Panc1 (cell line): ENCODE measurements around the gene NKAIN4. TPM values are rescaled to one million over a fixed set of nuclear protein-coding genes. Genes with fewer than 3 reads are reported as not detected.

Experiments
- ATAC-seq: fragments of 200-7000 bp; cut with Tn5 transposase; 2 replicates; pipeline ENCODE4 v1.9.1; 2020; ENCODE audit warnings: mild to moderate bottlenecking, moderate library complexity
- BruUV-seq: library from RNA; stranded (reverse); fragments of 400-500 nt; replicated peaks from 2 replicates; lab custom pipeline; 2021; lab: Mats Ljungman, UMichigan
- CTCF ChIA-PET: fragments of 300-600 bp; sonication (Branson Sonifier 250); formaldehyde crosslinking; loops from one replicate; lab custom pipeline; 2022; ENCODE audit warnings: antibody characterized with exemption; lab: Charles Lee
- POLR2A ChIA-PET: fragments of 300-600 bp; sonication (Branson Sonifier 250); formaldehyde crosslinking; loops from one replicate; lab custom pipeline; 2022; ENCODE audit warnings: antibody characterized with exemption; lab: Charles Lee
- DNase-seq: peaks from one replicate; pipeline ENCODE4 v3.0.0-alpha.2; 2010; ENCODE audit warnings: low read depth, low spot score
- H3K27ac ChIP-seq: 2 replicates; pipeline ENCODE4 v1.5.1; 2011; ENCODE audit warnings: mild to moderate bottlenecking, low read length, inconsistent platforms
- H3K27me3 ChIP-seq: fragments of 200-500 bp; sonication (Bioruptor generic); 2 replicates; pipeline ENCODE4 v1.6.0; 2014; ENCODE audit warnings: low read length, inconsistent platforms; ENCODE audit not compliant: control insufficient read depth, insufficient read depth
- H3K36me3 ChIP-seq: fragments of 200-500 bp; sonication (Bioruptor generic); 2 replicates; pipeline ENCODE4 v1.5.1; 2014; ENCODE audit warnings: inconsistent platforms, mild to moderate bottlenecking, low read length, moderate library complexity; ENCODE audit not compliant: control insufficient read depth, insufficient read depth
- H3K4me1 ChIP-seq: 2 replicates; pipeline ENCODE4 v1.5.1; 2011; ENCODE audit warnings: inconsistent platforms, mild to moderate bottlenecking, low read length, moderate library complexity; ENCODE audit not compliant: control insufficient read depth, insufficient read depth
- H3K4me3 ChIP-seq, 2 experiments: 2 replicates each; pipeline ENCODE4 v1.5.1; 2011 to 2012; ENCODE audit warnings: low read depth in 2 of 2, low read length in 2 of 2, mild to moderate bottlenecking in 2 of 2, inconsistent platforms in 1 of 2, moderate library complexity in 1 of 2
- H3K9me3 ChIP-seq: fragments of 200-500 bp; sonication (Bioruptor generic); 2 replicates; pipeline ENCODE4 v1.5.1; 2014; ENCODE audit warnings: low read depth, mild to moderate bottlenecking, inconsistent platforms, low read length, moderate library complexity; ENCODE audit not compliant: control insufficient read depth, insufficient read depth
- POLR2AphosphoS5 ChIP-seq: IDR thresholded peaks from 2 replicates; pipeline ENCODE4 v1.6.1; 2012; ENCODE audit warnings: mild to moderate bottlenecking, low read depth, low read length, moderate library complexity
- SIN3A ChIP-seq: IDR thresholded peaks from 2 replicates; pipeline ENCODE4 v1.6.1; 2012; ENCODE audit warnings: low read depth, mild to moderate bottlenecking, low read length, moderate library complexity, borderline replicate concordance; ENCODE audit not compliant: insufficient read depth
- TCF7L2 ChIP-seq: IDR thresholded peaks from 2 replicates; pipeline ENCODE4 v1.6.1; 2011; ENCODE audit warnings: mild to moderate bottlenecking, low read depth, low read length, inconsistent platforms
- in situ Hi-C: cut with HindIII; loops from 2 replicates; pipeline ENCODE4 v1.10.0; 2016; ENCODE audit warnings: low sequenced_read_pairs, low pct_unique_long_range_greater_than_20kb
- intact Hi-C: fragments of 100-400 bp; cut with micrococcal nuclease; formaldehyde crosslinking; loops from one replicate; pipeline ENCODE4 v1.10.0; 2022; ENCODE audit not compliant: unreplicated experiment
- total RNA-seq: library from RNA; stranded (reverse); gene quantifications from one replicate; pipeline ENCODE4 v1.2.1, GENCODE V29; 2021; ENCODE audit not compliant: unreplicated experiment
- TF ChIP-seq, protein P1 (sequence below): fragments of 450-650 bp; IDR thresholded peaks from 2 replicates; pipeline ENCODE4 v1.5.1; 2017; ENCODE audit warnings: mild to moderate bottlenecking
- TF ChIP-seq, protein P2 (sequence below), 2 experiments: IDR thresholded peaks; 2 replicates each; pipeline ENCODE4 v1.6.1; 2011 to 2012; ENCODE audit warnings: low read depth in 2 of 2, control low read depth in 1 of 2, low read length in 1 of 2, mild to moderate bottlenecking in 1 of 2, moderate library complexity in 1 of 2; ENCODE audit not compliant: insufficient read depth in 1 of 2

The NKAIN4 gene
- total RNA-seq, 1 experiment from 2014 or later = 5.5 TPM

DNA sequence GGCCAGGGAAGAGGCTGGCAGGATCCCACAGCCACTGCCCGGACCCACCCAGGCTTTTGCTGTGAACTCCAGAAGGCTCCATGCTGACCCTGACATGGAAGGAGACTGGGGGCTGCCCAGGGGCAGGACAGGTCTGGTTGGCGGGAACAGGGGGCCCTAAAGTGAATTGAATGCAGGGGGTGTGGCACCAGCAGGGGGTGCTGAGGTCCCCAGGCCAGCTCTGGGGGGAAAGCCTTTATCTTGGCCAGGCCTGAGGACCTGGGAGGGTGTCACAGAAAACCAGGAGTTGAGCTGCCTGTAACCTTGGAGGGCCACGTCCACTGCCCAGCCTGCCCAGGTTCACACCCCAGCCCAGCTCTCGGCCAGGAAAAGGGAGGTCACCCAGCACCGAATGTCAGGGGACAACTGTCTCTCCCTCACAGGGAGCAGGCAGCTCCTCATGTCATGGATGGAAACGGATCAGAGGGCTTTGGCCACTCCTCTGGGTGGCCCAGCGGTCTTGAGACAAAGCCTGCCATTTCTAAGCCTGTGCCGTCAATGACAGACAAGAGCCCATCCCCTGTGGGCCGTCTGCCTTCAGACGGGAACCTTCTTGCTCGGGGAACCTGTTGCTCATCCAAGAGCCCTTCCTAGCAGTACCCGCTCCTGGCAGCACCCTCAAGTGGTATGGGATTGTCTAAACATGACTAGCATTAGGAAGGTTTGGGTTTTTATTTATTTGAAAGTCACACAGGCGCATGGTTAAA is 35.4 kb downstream of the NKAIN4 start:
- Histone ChIP-seq H3K9me3 (no peaks in the 10 kb centered on the region), H3K27ac (no peak overlapping the region), H3K36me3 (peaks cover 8% of the 10 kb centered on the region), H3K4me1 (peaks cover 19% of the 10 kb centered on the region), H3K4me3 (no peak overlapping the region), H3K27me3 (no peaks in the 10 kb centered on the region)
- BruUV-seq = no TSS peak
- in situ Hi-C loops = no loop called here
- no peak for TF ChIP-seq SIN3A
- TF ChIP-seq, protein P1, sequence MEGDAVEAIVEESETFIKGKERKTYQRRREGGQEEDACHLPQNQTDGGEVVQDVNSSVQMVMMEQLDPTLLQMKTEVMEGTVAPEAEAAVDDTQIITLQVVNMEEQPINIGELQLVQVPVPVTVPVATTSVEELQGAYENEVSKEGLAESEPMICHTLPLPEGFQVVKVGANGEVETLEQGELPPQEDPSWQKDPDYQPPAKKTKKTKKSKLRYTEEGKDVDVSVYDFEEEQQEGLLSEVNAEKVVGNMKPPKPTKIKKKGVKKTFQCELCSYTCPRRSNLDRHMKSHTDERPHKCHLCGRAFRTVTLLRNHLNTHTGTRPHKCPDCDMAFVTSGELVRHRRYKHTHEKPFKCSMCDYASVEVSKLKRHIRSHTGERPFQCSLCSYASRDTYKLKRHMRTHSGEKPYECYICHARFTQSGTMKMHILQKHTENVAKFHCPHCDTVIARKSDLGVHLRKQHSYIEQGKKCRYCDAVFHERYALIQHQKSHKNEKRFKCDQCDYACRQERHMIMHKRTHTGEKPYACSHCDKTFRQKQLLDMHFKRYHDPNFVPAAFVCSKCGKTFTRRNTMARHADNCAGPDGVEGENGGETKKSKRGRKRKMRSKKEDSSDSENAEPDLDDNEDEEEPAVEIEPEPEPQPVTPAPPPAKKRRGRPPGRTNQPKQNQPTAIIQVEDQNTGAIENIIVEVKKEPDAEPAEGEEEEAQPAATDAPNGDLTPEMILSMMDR = peak; percentile 36
- DNase-seq (no peak), ATAC-seq (no peak)
- intact Hi-C loops = no loop called here
- POLR2A ChIA-PET = no interaction called here
- CTCF ChIA-PET = no interaction called here

DNA sequence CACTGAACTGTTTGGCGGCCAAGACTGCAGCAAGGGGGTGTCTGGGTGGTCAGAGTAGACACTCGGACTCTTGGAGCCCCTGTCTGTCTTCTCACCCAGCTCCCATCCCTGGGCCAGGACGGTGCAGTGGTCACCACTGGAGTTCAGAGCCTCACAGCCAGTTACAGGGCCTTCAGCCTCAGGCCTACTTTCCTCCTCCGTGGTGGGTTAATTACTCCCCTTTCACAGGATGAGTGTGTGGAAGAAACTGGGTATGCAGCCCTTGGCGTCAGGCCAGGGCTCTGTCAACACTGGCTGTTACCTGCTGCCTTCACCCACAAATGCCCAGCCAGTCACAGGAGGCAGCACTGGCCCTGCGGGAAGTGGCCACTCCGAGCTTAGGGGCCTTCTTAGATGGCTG is 36.6 kb downstream of the NKAIN4 start:
- H3K4me1 ChIP-seq = peaks cover 12% of the 10 kb centered on the region
- ATAC-seq (no peak), DNase-seq (no peak)
- peaks cover 12% of the 10 kb centered on the region for H3K36me3 ChIP-seq
- in situ Hi-C loops = no loop called here
- intact Hi-C loops = no loop called here
- H3K9me3 ChIP-seq = no peaks in the 10 kb centered on the region
- H3K27me3 ChIP-seq = no peaks in the 10 kb centered on the region
- no peak overlapping the region for H3K27ac ChIP-seq
- ChIA-PET POLR2A (no interaction called here), CTCF (no interaction called here)
- BruUV-seq = no TSS peak
- TF ChIP-seq TCF7L2 (no peak), POLR2AphosphoS5 (no peak), SIN3A (no peak)
- TF ChIP-seq, protein P2, sequence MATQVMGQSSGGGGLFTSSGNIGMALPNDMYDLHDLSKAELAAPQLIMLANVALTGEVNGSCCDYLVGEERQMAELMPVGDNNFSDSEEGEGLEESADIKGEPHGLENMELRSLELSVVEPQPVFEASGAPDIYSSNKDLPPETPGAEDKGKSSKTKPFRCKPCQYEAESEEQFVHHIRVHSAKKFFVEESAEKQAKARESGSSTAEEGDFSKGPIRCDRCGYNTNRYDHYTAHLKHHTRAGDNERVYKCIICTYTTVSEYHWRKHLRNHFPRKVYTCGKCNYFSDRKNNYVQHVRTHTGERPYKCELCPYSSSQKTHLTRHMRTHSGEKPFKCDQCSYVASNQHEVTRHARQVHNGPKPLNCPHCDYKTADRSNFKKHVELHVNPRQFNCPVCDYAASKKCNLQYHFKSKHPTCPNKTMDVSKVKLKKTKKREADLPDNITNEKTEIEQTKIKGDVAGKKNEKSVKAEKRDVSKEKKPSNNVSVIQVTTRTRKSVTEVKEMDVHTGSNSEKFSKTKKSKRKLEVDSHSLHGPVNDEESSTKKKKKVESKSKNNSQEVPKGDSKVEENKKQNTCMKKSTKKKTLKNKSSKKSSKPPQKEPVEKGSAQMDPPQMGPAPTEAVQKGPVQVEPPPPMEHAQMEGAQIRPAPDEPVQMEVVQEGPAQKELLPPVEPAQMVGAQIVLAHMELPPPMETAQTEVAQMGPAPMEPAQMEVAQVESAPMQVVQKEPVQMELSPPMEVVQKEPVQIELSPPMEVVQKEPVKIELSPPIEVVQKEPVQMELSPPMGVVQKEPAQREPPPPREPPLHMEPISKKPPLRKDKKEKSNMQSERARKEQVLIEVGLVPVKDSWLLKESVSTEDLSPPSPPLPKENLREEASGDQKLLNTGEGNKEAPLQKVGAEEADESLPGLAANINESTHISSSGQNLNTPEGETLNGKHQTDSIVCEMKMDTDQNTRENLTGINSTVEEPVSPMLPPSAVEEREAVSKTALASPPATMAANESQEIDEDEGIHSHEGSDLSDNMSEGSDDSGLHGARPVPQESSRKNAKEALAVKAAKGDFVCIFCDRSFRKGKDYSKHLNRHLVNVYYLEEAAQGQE (IDR thresholded peaks at IDR 0.05; ENCODE audit: insufficient read depth in 1 of 2, low read depth in 2 of 2, low read length in 1 of 2) = no peak
- TF ChIP-seq, protein P1 = no peak
- H3K4me3 ChIP-seq = no peak overlapping the region
